ENCODE measurements around the gene TOX3. TPM values are rescaled to one million over a fixed set of nuclear protein-coding genes. Genes with fewer than 3 reads are reported as not detected.

TOX3 gene
- total RNA-seq, 2 experiments from 2014 or later = not detected

GRCh38 chr16:52540910-52541309 lies 6.0 kb downstream of the TOX3 start:
- Mint-ChIP-seq H3K27me3 (peaks cover 20% of the 10 kb centered on the region), H3K9me3 (no peaks in the 10 kb centered on the region), H3K27ac (no peak overlapping the region), H3K4me1 (no peaks in the 10 kb centered on the region), H3K36me3 (ENCODE audit: low read depth) (no peaks in the 10 kb centered on the region), H3K4me3 (no peak overlapping the region)
- DNase-seq = no peak
- CTCF ChIA-PET = no interaction called here
- POLR2A ChIA-PET = no interaction called here

GRCh38 chr16:52539191-52539590 lies 7.8 kb downstream of the TOX3 start:
- CTCF ChIA-PET = no interaction called here

GRCh38 chr16:52538511-52538910 lies 8.4 kb downstream of the TOX3 start:
- H3K27ac Mint-ChIP-seq = no peak overlapping the region
- CTCF ChIA-PET = interaction anchor here (0.6 kb wide), 1 partner anchor 24 kb away, joined by 4 read pairs; no protein-coding TSS in a partner anchor
- no peak overlapping the region for H3K4me3 Mint-ChIP-seq
- H3K27me3 Mint-ChIP-seq = no peaks in the 10 kb centered on the region
- H3K4me1 Mint-ChIP-seq = no peaks in the 10 kb centered on the region
- no peaks in the 10 kb centered on the region for H3K9me3 Mint-ChIP-seq
- no peaks in the 10 kb centered on the region for H3K36me3 Mint-ChIP-seq (ENCODE audit: low read depth)
- DNase-seq = no peak
- POLR2A ChIA-PET = no interaction called here

More at GRCh38 chr16:52539191-52539590, 7.8 kb downstream of the TOX3 start:
- H3K9me3 Mint-ChIP-seq = no peaks in the 10 kb centered on the region
- H3K4me1 Mint-ChIP-seq = no peaks in the 10 kb centered on the region
- H3K36me3 Mint-ChIP-seq (ENCODE audit: low read depth) = no peaks in the 10 kb centered on the region
- no peak overlapping the region for H3K4me3 Mint-ChIP-seq
- POLR2A ChIA-PET = no interaction called here
- H3K27me3 Mint-ChIP-seq = peaks cover 4% of the 10 kb centered on the region
- H3K27ac Mint-ChIP-seq = no peak overlapping the region
- DNase-seq = no peak

- ChIA-PET POLR2A (no interaction called here), CTCF (no interaction called here)
- Mint-ChIP-seq H3K36me3 (ENCODE audit: low read depth) (no peaks in the 10 kb centered on the region), H3K4me1 (no peaks in the 10 kb centered on the region), H3K4me3 (no peak overlapping the region), H3K27ac (no peak overlapping the region), H3K9me3 (no peaks in the 10 kb centered on the region), H3K27me3 (no peaks in the 10 kb centered on the region)
- no peak for DNase-seq
Observed at GRCh38 chr16:52537516-52537915, 9.4 kb downstream of the TOX3 start.

- no peak for DNase-seq
- H3K4me3 Mint-ChIP-seq = no peak overlapping the region
- no peaks in the 10 kb centered on the region for H3K4me1 Mint-ChIP-seq
- no peaks in the 10 kb centered on the region for H3K27me3 Mint-ChIP-seq
- H3K36me3 Mint-ChIP-seq (ENCODE audit: low read depth) = no peaks in the 10 kb centered on the region
- H3K27ac Mint-ChIP-seq = no peak overlapping the region
- ChIA-PET CTCF (no interaction called here), POLR2A (no interaction called here)
- no peaks in the 10 kb centered on the region for H3K9me3 Mint-ChIP-seq
Observed at GRCh38 chr16:52535076-52535475, 11.9 kb downstream of the TOX3 start.

GRCh38 chr16:52533296-52533695 lies 13.6 kb downstream of the TOX3 start:
- ChIA-PET CTCF (no interaction called here), POLR2A (no interaction called here)
- Mint-ChIP-seq H3K27ac (no peak overlapping the region), H3K36me3 (ENCODE audit: low read depth) (no peaks in the 10 kb centered on the region), H3K27me3 (no peaks in the 10 kb centered on the region), H3K4me1 (no peaks in the 10 kb centered on the region), H3K4me3 (no peak overlapping the region), H3K9me3 (no peaks in the 10 kb centered on the region)
- no peak for DNase-seq

GRCh38 chr16:52532384-52532783 lies 14.6 kb downstream of the TOX3 start:
- ChIA-PET CTCF (no interaction called here), POLR2A (no interaction called here)
- no peaks in the 10 kb centered on the region for H3K4me1 Mint-ChIP-seq
- no peak overlapping the region for H3K4me3 Mint-ChIP-seq
- H3K36me3 Mint-ChIP-seq (ENCODE audit: low read depth) = no peaks in the 10 kb centered on the region
- H3K27ac Mint-ChIP-seq = no peak overlapping the region
- H3K27me3 Mint-ChIP-seq = no peaks in the 10 kb centered on the region
- no peak for DNase-seq
- no peaks in the 10 kb centered on the region for H3K9me3 Mint-ChIP-seq

GRCh38 chr16:52529226-52529625 lies 17.7 kb downstream of the TOX3 start:
- Mint-ChIP-seq H3K4me3 (no peak overlapping the region), H3K27ac (no peak overlapping the region), H3K9me3 (no peaks in the 10 kb centered on the region), H3K36me3 (ENCODE audit: low read depth) (no peaks in the 10 kb centered on the region), H3K27me3 (no peaks in the 10 kb centered on the region), H3K4me1 (no peaks in the 10 kb centered on the region)
- ChIA-PET POLR2A (no interaction called here), CTCF (interaction anchor here (0.5 kb wide), 1 partner anchor 1318 kb away, joined by 3 read pairs; no protein-coding TSS in a partner anchor)
- DNase-seq = no peak

GRCh38 chr16:52528393-52529065 lies 18.4 kb downstream of the TOX3 start:
- ChIA-PET POLR2A (no interaction called here), CTCF (no interaction called here)
- Mint-ChIP-seq H3K27ac (no peak overlapping the region), H3K9me3 (no peaks in the 10 kb centered on the region), H3K27me3 (no peaks in the 10 kb centered on the region), H3K4me1 (no peaks in the 10 kb centered on the region), H3K36me3 (ENCODE audit: low read depth) (no peaks in the 10 kb centered on the region), H3K4me3 (no peak overlapping the region)
- DNase-seq = no peak

- Mint-ChIP-seq H3K9me3 (no peaks in the 10 kb centered on the region), H3K36me3 (ENCODE audit: low read depth) (no peaks in the 10 kb centered on the region), H3K4me1 (no peaks in the 10 kb centered on the region), H3K4me3 (no peak overlapping the region), H3K27me3 (no peaks in the 10 kb centered on the region), H3K27ac (no peak overlapping the region)
- no peak for DNase-seq
- ChIA-PET CTCF (no interaction called here), POLR2A (no interaction called here)
Observed at GRCh38 chr16:52526830-52527229, 20.1 kb downstream of the TOX3 start.

- Mint-ChIP-seq H3K27me3 (no peaks in the 10 kb centered on the region), H3K27ac (no peak overlapping the region), H3K4me3 (no peak overlapping the region), H3K4me1 (no peaks in the 10 kb centered on the region), H3K36me3 (ENCODE audit: low read depth) (no peaks in the 10 kb centered on the region), H3K9me3 (no peaks in the 10 kb centered on the region)
- POLR2A ChIA-PET = no interaction called here
- no peak for DNase-seq
- CTCF ChIA-PET = no interaction called here
Observed at GRCh38 chr16:52526116-52526828, 20.7 kb downstream of the TOX3 start.

- Mint-ChIP-seq H3K27me3 (no peaks in the 10 kb centered on the region), H3K4me1 (no peaks in the 10 kb centered on the region), H3K27ac (no peak overlapping the region), H3K9me3 (no peaks in the 10 kb centered on the region), H3K36me3 (ENCODE audit: low read depth) (no peaks in the 10 kb centered on the region), H3K4me3 (no peak overlapping the region)
- ChIA-PET POLR2A (no interaction called here), CTCF (no interaction called here)
- no peak for DNase-seq
Observed at GRCh38 chr16:52521570-52521969, 25.4 kb downstream of the TOX3 start.

- Mint-ChIP-seq H3K36me3 (ENCODE audit: low read depth) (no peaks in the 10 kb centered on the region), H3K27ac (no peak overlapping the region), H3K4me3 (no peak overlapping the region), H3K27me3 (no peaks in the 10 kb centered on the region), H3K4me1 (no peaks in the 10 kb centered on the region), H3K9me3 (no peaks in the 10 kb centered on the region)
- CTCF ChIA-PET = no interaction called here
- POLR2A ChIA-PET = no interaction called here
- no peak for DNase-seq
Observed at GRCh38 chr16:52518884-52519283, 28.1 kb downstream of the TOX3 start.

All from activated CD4-positive, alpha-beta T cell treated with anti-CD3 and anti-CD28 coated beads, Interleukin-2, amount 10 ng/mL, durations not matched to agents 7 days and 5 days (primary cell).